ENCODE measurements around the gene RUNX3. TPM values are rescaled to one million over a fixed set of nuclear protein-coding genes. Genes with fewer than 3 reads are reported as not detected.
A peak's percentile ranks its signal among the peaks of the same experiment; 100 is the strongest.

The RUNX3 gene
- total RNA-seq, 1 experiment from 2014 or later: 1.1 TPM

GRCh38 chr1:24850328-24850920 lies 79.7 kb downstream of the RUNX3 start:
- CTCF ChIA-PET: no interaction called here
- H3K4me1 Mint-ChIP-seq (ENCODE audit: low read depth, unreplicated experiment): no peaks in the 10 kb centered on the region
- no TSS peak for BruUV-seq (replicated peaks)
- peaks cover 23% of the 10 kb centered on the region for H3K36me3 Mint-ChIP-seq (ENCODE audit: insufficient read depth, unreplicated experiment)
- POLR2A ChIA-PET: no interaction called here
- Histone ChIP-seq H3K27me3 (replicated peaks; ENCODE audit: control insufficient read depth, insufficient read depth, low read length) (no peaks in the 10 kb centered on the region), H3K4me1 (no peaks in the 10 kb centered on the region; the same call in 1 of the 2 replicates), H3K4me3 (ENCODE audit: low read depth, low read length) (no peak overlapping the region), H3K9me3 (no peaks in the 10 kb centered on the region), H3K36me3 (ENCODE audit: control insufficient read depth, insufficient read depth, low read length) (no peaks in the 10 kb centered on the region)
- H3K27ac Mint-ChIP-seq (ENCODE audit: unreplicated experiment): no peak overlapping the region
- intact Hi-C loops (cut with micrococcal nuclease; ENCODE audit: unreplicated experiment): no loop called here
- TF ChIP-seq CTCF (IDR thresholded peaks at IDR 0.05; ENCODE audit: insufficient read depth in 1 of 2, low read depth in 1 of 2, low read length in 1 of 2, severe bottlenecking in 1 of 2, unreplicated experiment in 1 of 2): no peak
- no peaks in the 10 kb centered on the region for H3K27me3 Mint-ChIP-seq (ENCODE audit: insufficient read depth, unreplicated experiment)
- no peak for DNase-seq
- no peaks in the 10 kb centered on the region for H3K9me3 Mint-ChIP-seq (ENCODE audit: unreplicated experiment)
- no peak overlapping the region for H3K4me3 Mint-ChIP-seq (ENCODE audit: unreplicated experiment)

- Histone ChIP-seq H3K4me3 (ENCODE audit: low read depth, low read length) (no peak overlapping the region), H3K27me3 (replicated peaks; ENCODE audit: control insufficient read depth, insufficient read depth, low read length) (no peaks in the 10 kb centered on the region), H3K9me3 (no peaks in the 10 kb centered on the region), H3K4me1 (no peaks in the 10 kb centered on the region; the same call in 1 of the 2 replicates), H3K36me3 (ENCODE audit: control insufficient read depth, insufficient read depth, low read length) (no peaks in the 10 kb centered on the region)
- peak overlapping the region; percentile 73 for H3K4me3 Mint-ChIP-seq (ENCODE audit: unreplicated experiment)
- CTCF ChIA-PET: interaction anchor here (0.6 to 2.8 kb wide), 6 partner anchors 16 to 250 kb away, joined by 3 to 18 read pairs (median 4); partner anchors contain the start of gene SRRM1
- TF ChIP-seq CTCF (IDR thresholded peaks at IDR 0.05; ENCODE audit: insufficient read depth in 1 of 2, low read depth in 1 of 2, low read length in 1 of 2, severe bottlenecking in 1 of 2, unreplicated experiment in 1 of 2): peak in 1 of 2 experiments; percentile 69
- no peak overlapping the region for H3K27ac Mint-ChIP-seq (ENCODE audit: unreplicated experiment)
- H3K36me3 Mint-ChIP-seq (ENCODE audit: insufficient read depth, unreplicated experiment): peaks cover 26% of the 10 kb centered on the region
- intact Hi-C loops (cut with micrococcal nuclease; ENCODE audit: unreplicated experiment): loop anchor here (2.0 kb wide), 2 partner anchors 187 to 251 kb away; no protein-coding TSS in a partner anchor
- no TSS peak for BruUV-seq (replicated peaks)
- H3K4me1 Mint-ChIP-seq (ENCODE audit: low read depth, unreplicated experiment): no peaks in the 10 kb centered on the region
- peak in 1 of 2 experiments; percentile 36 for DNase-seq
- H3K27me3 Mint-ChIP-seq (ENCODE audit: insufficient read depth, unreplicated experiment): no peaks in the 10 kb centered on the region
- no peaks in the 10 kb centered on the region for H3K9me3 Mint-ChIP-seq (ENCODE audit: unreplicated experiment)
- POLR2A ChIA-PET: no interaction called here
Measured at GRCh38 chr1:24849672-24850295, 80.3 kb downstream of the RUNX3 start.

Small RNA genes within 50 kb of the gene (microRNA-seq; reads per million reads assigned to microRNA genes)
- gene MIR6731: not detected

Other genes starting within 250 kb of the RUNX3 start
- gene CLIC4, start 184.8 kb downstream of the RUNX3 start, total RNA-seq (2022): 125 and 140 TPM in 2 replicates

All from Caco-2 (cell line).